NCI-H526 (cell line): Measurements from ENCODE around the gene ROR1.

ENCODE experiments used
- DNase-seq, 2 experiments: peaks; one replicate each; lab custom pipeline; 2025; lab: John Stamatoyannopoulos, UW

Gene ROR1

GRCh38 chr1:63773815-63774616, at the start of gene ROR1:
ROR1 (plus strand) TSS chr1:63774017.
- peak; percentile 51 to 91 for DNase-seq

- DNase-seq: no peak
These were observed 49.4 kb upstream of the ROR1 start for GRCh38 chr1:63724375-63724899.

- peak; percentile 47 to 84 for DNase-seq
These were observed 45.1 kb upstream of the ROR1 start for GRCh38 chr1:63728611-63729226.

GRCh38 chr1:63729227-63729620, 44.6 kb upstream of the ROR1 start:
- DNase-seq: no peak

GRCh38 chr1:63730211-63730610, 43.6 kb upstream of the ROR1 start:
- peak; percentile 17 to 28 for DNase-seq

GRCh38 chr1:63731117-63732043, 42.4 kb upstream of the ROR1 start:
- no peak for DNase-seq

- DNase-seq: no peak
These were observed 41.2 kb upstream of the ROR1 start for GRCh38 chr1:63732666-63733065.

GRCh38 chr1:63738772-63739171, 35.0 kb upstream of the ROR1 start:
- DNase-seq: no peak

- no peak for DNase-seq
These were observed 34.4 kb upstream of the ROR1 start for GRCh38 chr1:63739452-63739851.

- DNase-seq: no peak
These were observed 33.4 kb upstream of the ROR1 start for GRCh38 chr1:63740432-63740831.

- no peak for DNase-seq
These were observed 31.3 kb upstream of the ROR1 start for GRCh38 chr1:63742526-63742925.

GRCh38 chr1:63743781-63744180, 30.0 kb upstream of the ROR1 start:
- DNase-seq: no peak

GRCh38 chr1:63746129-63746864, 27.5 kb upstream of the ROR1 start:
- no peak for DNase-seq

GRCh38 chr1:63747445-63747844, 26.4 kb upstream of the ROR1 start:
- DNase-seq: no peak

GRCh38 chr1:63748046-63748580, 25.7 kb upstream of the ROR1 start:
- no peak for DNase-seq

GRCh38 chr1:63748641-63749040, 25.2 kb upstream of the ROR1 start:
- DNase-seq: no peak

- DNase-seq: no peak
These were observed 23.1 kb upstream of the ROR1 start for GRCh38 chr1:63750721-63751120.

- no peak for DNase-seq
These were observed 21.6 kb upstream of the ROR1 start for GRCh38 chr1:63752176-63752575.

GRCh38 chr1:63753591-63753990, 20.2 kb upstream of the ROR1 start:
- no peak for DNase-seq

- DNase-seq: no peak
These were observed 17.0 kb upstream of the ROR1 start for GRCh38 chr1:63756839-63757238.

- no peak for DNase-seq
These were observed 16.5 kb upstream of the ROR1 start for GRCh38 chr1:63757334-63757733.
